ENCODE data around the gene ANXA6.

DNA sequence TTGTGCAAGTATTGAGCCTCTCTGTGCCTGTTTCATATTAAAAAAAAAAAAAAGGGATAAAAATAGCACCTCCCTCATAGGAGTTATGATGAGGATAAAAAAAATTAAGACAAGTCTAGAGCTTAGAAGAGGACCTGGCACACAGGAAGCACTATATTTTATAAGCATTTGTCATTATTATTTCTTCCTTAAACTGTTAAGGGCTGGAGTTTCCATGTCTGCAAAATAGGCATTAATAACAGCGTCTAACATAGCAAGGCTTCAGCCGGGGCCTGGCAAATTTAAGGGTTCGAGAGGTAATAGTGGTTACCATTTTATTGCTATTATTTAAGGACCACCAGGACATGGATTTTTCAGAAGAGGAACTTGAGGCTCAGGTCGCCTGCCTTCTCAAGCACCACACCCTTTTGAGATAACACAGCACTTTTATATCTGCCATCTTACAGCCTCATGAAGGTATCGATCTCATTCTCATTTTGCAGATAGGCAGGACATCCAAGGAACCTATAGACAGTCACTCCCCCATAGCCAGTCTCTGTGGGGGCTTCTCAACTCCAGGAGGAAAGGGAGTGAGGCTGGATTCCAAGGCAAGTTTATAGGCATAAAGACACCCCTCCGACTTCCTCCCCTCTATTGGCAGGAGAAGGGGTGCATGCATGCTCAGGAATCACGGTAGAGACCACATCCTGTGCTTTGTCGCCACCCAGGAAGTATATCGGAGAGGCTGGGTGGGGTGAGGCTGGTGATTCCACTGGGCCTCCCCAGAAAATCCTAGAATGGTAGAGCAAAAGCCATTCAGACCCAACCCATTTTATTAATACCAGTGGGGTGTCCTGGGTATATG, 2.4 kb downstream of the ANXA6 start:
- TF ChIP-seq, protein P1, sequence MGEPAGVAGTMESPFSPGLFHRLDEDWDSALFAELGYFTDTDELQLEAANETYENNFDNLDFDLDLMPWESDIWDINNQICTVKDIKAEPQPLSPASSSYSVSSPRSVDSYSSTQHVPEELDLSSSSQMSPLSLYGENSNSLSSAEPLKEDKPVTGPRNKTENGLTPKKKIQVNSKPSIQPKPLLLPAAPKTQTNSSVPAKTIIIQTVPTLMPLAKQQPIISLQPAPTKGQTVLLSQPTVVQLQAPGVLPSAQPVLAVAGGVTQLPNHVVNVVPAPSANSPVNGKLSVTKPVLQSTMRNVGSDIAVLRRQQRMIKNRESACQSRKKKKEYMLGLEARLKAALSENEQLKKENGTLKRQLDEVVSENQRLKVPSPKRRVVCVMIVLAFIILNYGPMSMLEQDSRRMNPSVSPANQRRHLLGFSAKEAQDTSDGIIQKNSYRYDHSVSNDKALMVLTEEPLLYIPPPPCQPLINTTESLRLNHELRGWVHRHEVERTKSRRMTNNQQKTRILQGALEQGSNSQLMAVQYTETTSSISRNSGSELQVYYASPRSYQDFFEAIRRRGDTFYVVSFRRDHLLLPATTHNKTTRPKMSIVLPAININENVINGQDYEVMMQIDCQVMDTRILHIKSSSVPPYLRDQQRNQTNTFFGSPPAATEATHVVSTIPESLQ (CRISPR knock-in tag; IDR thresholded peaks at IDR 0.05): no peak
- TF ChIP-seq, protein P2, sequence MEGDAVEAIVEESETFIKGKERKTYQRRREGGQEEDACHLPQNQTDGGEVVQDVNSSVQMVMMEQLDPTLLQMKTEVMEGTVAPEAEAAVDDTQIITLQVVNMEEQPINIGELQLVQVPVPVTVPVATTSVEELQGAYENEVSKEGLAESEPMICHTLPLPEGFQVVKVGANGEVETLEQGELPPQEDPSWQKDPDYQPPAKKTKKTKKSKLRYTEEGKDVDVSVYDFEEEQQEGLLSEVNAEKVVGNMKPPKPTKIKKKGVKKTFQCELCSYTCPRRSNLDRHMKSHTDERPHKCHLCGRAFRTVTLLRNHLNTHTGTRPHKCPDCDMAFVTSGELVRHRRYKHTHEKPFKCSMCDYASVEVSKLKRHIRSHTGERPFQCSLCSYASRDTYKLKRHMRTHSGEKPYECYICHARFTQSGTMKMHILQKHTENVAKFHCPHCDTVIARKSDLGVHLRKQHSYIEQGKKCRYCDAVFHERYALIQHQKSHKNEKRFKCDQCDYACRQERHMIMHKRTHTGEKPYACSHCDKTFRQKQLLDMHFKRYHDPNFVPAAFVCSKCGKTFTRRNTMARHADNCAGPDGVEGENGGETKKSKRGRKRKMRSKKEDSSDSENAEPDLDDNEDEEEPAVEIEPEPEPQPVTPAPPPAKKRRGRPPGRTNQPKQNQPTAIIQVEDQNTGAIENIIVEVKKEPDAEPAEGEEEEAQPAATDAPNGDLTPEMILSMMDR (IDR thresholded peaks at IDR 0.05 in 2 of 3, conservative IDR thresholded peaks at IDR 0.05 in 1 of 3; ENCODE audit: insufficient read depth in 2 of 3, low read depth in 1 of 3, low read length in 3 of 3): no peak
- TF ChIP-seq FOXA1 (IDR thresholded peaks at IDR 0.05; ENCODE audit: borderline replicate concordance) (no peak), KDM4B (IDR thresholded peaks at IDR 0.05; ENCODE audit: borderline replicate concordance in 2 of 2, low read depth in 1 of 2) (no peak), SREBF1 (IDR thresholded peaks at IDR 0.05; ENCODE audit: borderline replicate concordance, low read depth, low read length) (no peak), MIER1 (IDR thresholded peaks at IDR 0.05; ENCODE audit: low read depth) (no peak), CEBPB (tag; IDR thresholded peaks at IDR 0.05) (no peak)
